Activated T-cell treated with anti-CD3 and anti-CD28 coated beads, Interleukin-2, amount 50 U/mL, for 24 hours (primary cell): ENCODE measurements around the gene SLAIN2.

Experiments
- DNase-seq: peaks from one replicate; pipeline ENCODE4 v3.0.0-alpha.2; 2020
- H3K27ac Mint-ChIP-seq: 2 replicates; pipeline ENCODE4 v1.8.0; 2020; ENCODE audit warnings: mild to moderate bottlenecking, mixed read lengths
- H3K27me3 Mint-ChIP-seq: 2 replicates; pipeline ENCODE4 v1.8.0; 2020; ENCODE audit warnings: mixed read lengths
- H3K36me3 Mint-ChIP-seq: 2 replicates; pipeline ENCODE4 v1.8.0; 2020; ENCODE audit warnings: low read depth, mixed read lengths
- H3K4me1 Mint-ChIP-seq: 2 replicates; pipeline ENCODE4 v1.8.0; 2020; ENCODE audit warnings: low read depth, mixed read lengths
- H3K4me3 Mint-ChIP-seq: 2 replicates; pipeline ENCODE4 v1.8.0; 2020; ENCODE audit warnings: mild to moderate bottlenecking, moderate library complexity, mixed read lengths
- H3K9me3 Mint-ChIP-seq: 2 replicates; pipeline ENCODE4 v1.8.0; 2020; ENCODE audit warnings: mixed read lengths

Gene SLAIN2

GRCh38 chr4:48322063-48322462 is 19.3 kb upstream of the SLAIN2 start:
- no peak for DNase-seq
- H3K4me3 Mint-ChIP-seq = no peak overlapping the region
- no peaks in the 10 kb centered on the region for H3K36me3 Mint-ChIP-seq
- no peaks in the 10 kb centered on the region for H3K9me3 Mint-ChIP-seq
- no peaks in the 10 kb centered on the region for H3K4me1 Mint-ChIP-seq
- H3K27ac Mint-ChIP-seq = no peak overlapping the region
- no peaks in the 10 kb centered on the region for H3K27me3 Mint-ChIP-seq

GRCh38 chr4:48324281-48324680 is 17.0 kb upstream of the SLAIN2 start:
- Mint-ChIP-seq H3K9me3 (no peaks in the 10 kb centered on the region), H3K4me3 (no peak overlapping the region), H3K27me3 (no peaks in the 10 kb centered on the region), H3K36me3 (no peaks in the 10 kb centered on the region), H3K27ac (no peak overlapping the region), H3K4me1 (peaks cover 1% of the 10 kb centered on the region)
- DNase-seq = no peak

- peaks cover 11% of the 10 kb centered on the region for H3K4me1 Mint-ChIP-seq
- no peak for DNase-seq
Measured at GRCh38 chr4:48329193-48329592, 12.1 kb upstream of the SLAIN2 start.

GRCh38 chr4:48329976-48330375 is 11.4 kb upstream of the SLAIN2 start:
- DNase-seq = no peak
- Mint-ChIP-seq H3K4me3 (no peak overlapping the region), H3K27ac (no peak overlapping the region), H3K9me3 (no peaks in the 10 kb centered on the region), H3K36me3 (no peaks in the 10 kb centered on the region), H3K4me1 (peaks cover 11% of the 10 kb centered on the region), H3K27me3 (peaks cover 3% of the 10 kb centered on the region)

More at GRCh38 chr4:48329193-48329592, 12.1 kb upstream of the SLAIN2 start:
- Mint-ChIP-seq H3K4me3 (no peak overlapping the region), H3K36me3 (no peaks in the 10 kb centered on the region), H3K27ac (no peak overlapping the region), H3K9me3 (no peaks in the 10 kb centered on the region), H3K27me3 (peaks cover 3% of the 10 kb centered on the region)

- no peaks in the 10 kb centered on the region for H3K36me3 Mint-ChIP-seq
- H3K4me3 Mint-ChIP-seq = no peak overlapping the region
- peaks cover 3% of the 10 kb centered on the region for H3K27me3 Mint-ChIP-seq
- peaks cover 11% of the 10 kb centered on the region for H3K4me1 Mint-ChIP-seq
- no peaks in the 10 kb centered on the region for H3K9me3 Mint-ChIP-seq
- no peak for DNase-seq
- H3K27ac Mint-ChIP-seq = no peak overlapping the region
Measured at GRCh38 chr4:48331577-48332330, 9.6 kb upstream of the SLAIN2 start.

- Mint-ChIP-seq H3K36me3 (no peaks in the 10 kb centered on the region), H3K4me1 (peaks cover 18% of the 10 kb centered on the region), H3K4me3 (no peak overlapping the region), H3K27ac (no peak overlapping the region), H3K9me3 (no peaks in the 10 kb centered on the region), H3K27me3 (peaks cover 3% of the 10 kb centered on the region)
- no peak for DNase-seq
Measured at GRCh38 chr4:48332661-48333060, 8.7 kb upstream of the SLAIN2 start.

GRCh38 chr4:48333587-48333986 is 7.7 kb upstream of the SLAIN2 start:
- peaks cover 3% of the 10 kb centered on the region for H3K27me3 Mint-ChIP-seq
- DNase-seq = no peak
- peaks cover 26% of the 10 kb centered on the region for H3K4me1 Mint-ChIP-seq
- H3K36me3 Mint-ChIP-seq = no peaks in the 10 kb centered on the region
- H3K27ac Mint-ChIP-seq = no peak overlapping the region
- no peak overlapping the region for H3K4me3 Mint-ChIP-seq
- H3K9me3 Mint-ChIP-seq = no peaks in the 10 kb centered on the region

- H3K27me3 Mint-ChIP-seq = peaks cover 3% of the 10 kb centered on the region
- no peaks in the 10 kb centered on the region for H3K36me3 Mint-ChIP-seq
Measured at GRCh38 chr4:48334236-48334635, 7.1 kb upstream of the SLAIN2 start.

GRCh38 chr4:48334900-48335384 is 6.4 kb upstream of the SLAIN2 start:
- no peak overlapping the region for H3K4me3 Mint-ChIP-seq
- H3K4me1 Mint-ChIP-seq = peaks cover 30% of the 10 kb centered on the region
- peaks cover 3% of the 10 kb centered on the region for H3K27me3 Mint-ChIP-seq
- no peak for DNase-seq
- H3K9me3 Mint-ChIP-seq = no peaks in the 10 kb centered on the region
- no peak overlapping the region for H3K27ac Mint-ChIP-seq
- no peaks in the 10 kb centered on the region for H3K36me3 Mint-ChIP-seq

More at GRCh38 chr4:48334236-48334635, 7.1 kb upstream of the SLAIN2 start:
- DNase-seq = no peak
- Mint-ChIP-seq H3K9me3 (no peaks in the 10 kb centered on the region), H3K4me3 (no peak overlapping the region), H3K27ac (no peak overlapping the region), H3K4me1 (peaks cover 30% of the 10 kb centered on the region)

GRCh38 chr4:48336146-48336870 is 5.0 kb upstream of the SLAIN2 start:
- Mint-ChIP-seq H3K36me3 (peaks cover 4% of the 10 kb centered on the region), H3K27me3 (no peaks in the 10 kb centered on the region), H3K9me3 (no peaks in the 10 kb centered on the region), H3K27ac (no peak overlapping the region), H3K4me1 (peaks cover 30% of the 10 kb centered on the region), H3K4me3 (no peak overlapping the region)
- no peak for DNase-seq

GRCh38 chr4:48337731-48338130 is 3.6 kb upstream of the SLAIN2 start:
- Mint-ChIP-seq H3K9me3 (no peaks in the 10 kb centered on the region), H3K27me3 (no peaks in the 10 kb centered on the region), H3K4me3 (no peak overlapping the region), H3K4me1 (peaks cover 31% of the 10 kb centered on the region), H3K36me3 (peaks cover 13% of the 10 kb centered on the region), H3K27ac (peak overlapping the region; percentile 58)
- no peak for DNase-seq

- Mint-ChIP-seq H3K36me3 (peaks cover 13% of the 10 kb centered on the region), H3K4me1 (peaks cover 50% of the 10 kb centered on the region), H3K9me3 (no peaks in the 10 kb centered on the region), H3K27ac (peak overlapping the region; percentile 28), H3K27me3 (no peaks in the 10 kb centered on the region), H3K4me3 (peak overlapping the region; percentile 94)
- no peak for DNase-seq
Measured at GRCh38 chr4:48339642-48340041, 1.7 kb upstream of the SLAIN2 start.

GRCh38 chr4:48340276-48340964 is 909 bp upstream of the SLAIN2 start:
- Mint-ChIP-seq H3K9me3 (no peaks in the 10 kb centered on the region), H3K36me3 (peaks cover 13% of the 10 kb centered on the region), H3K27me3 (no peaks in the 10 kb centered on the region), H3K27ac (peak overlapping the region; percentile 98), H3K4me3 (peak overlapping the region; percentile 94), H3K4me1 (peaks cover 57% of the 10 kb centered on the region)
- no peak for DNase-seq

- no peaks in the 10 kb centered on the region for H3K9me3 Mint-ChIP-seq
- peaks cover 13% of the 10 kb centered on the region for H3K36me3 Mint-ChIP-seq
- H3K4me1 Mint-ChIP-seq = peaks cover 70% of the 10 kb centered on the region
- H3K4me3 Mint-ChIP-seq = peak overlapping the region; percentile 94
- DNase-seq = no peak
- H3K27me3 Mint-ChIP-seq = no peaks in the 10 kb centered on the region
- peak overlapping the region; percentile 98 for H3K27ac Mint-ChIP-seq
Measured at GRCh38 chr4:48341776-48342605, 662 bp downstream of the SLAIN2 start.
